Central memory CD8-positive, alpha-beta T cell (primary cell): ENCODE measurements around the gene GAB3.
"Not testable (repeated sequence)": the region's sequence is repeated elsewhere in the genome, so short reads cannot be mapped to it uniquely, and the experiment has no call there.

Experiments
- ATAC-seq: fragments of 150-1000 bp; cut with Tn5 transposase; replicated peaks from 2 replicates; pipeline ENCODE4 v1.10.0; 2022; ENCODE audit warnings: mild to moderate bottlenecking, moderate FRiP score, moderate number of reproducible peaks; ENCODE audit not compliant: poor library complexity, severe bottlenecking; ENCODE audit errors: extremely low read depth
- DNase-seq, 2 donors: peaks; one replicate each; pipeline ENCODE4 v3.0.0; 2021; ENCODE audit warnings: low spot score in 2 of 2
- H3K27ac Mint-ChIP-seq: one replicate; pipeline ENCODE4 v1.8.0; 2022; ENCODE audit warnings: low read depth, mild to moderate bottlenecking, moderate library complexity, mixed read lengths
- H3K27me3 Mint-ChIP-seq: one replicate; pipeline ENCODE4 v1.8.0; 2022; ENCODE audit warnings: mixed read lengths
- H3K36me3 Mint-ChIP-seq: one replicate; pipeline ENCODE4 v1.8.0; 2022; ENCODE audit warnings: mild to moderate bottlenecking, moderate library complexity, mixed read lengths; ENCODE audit not compliant: insufficient read depth
- H3K4me1 Mint-ChIP-seq: one replicate; pipeline ENCODE4 v1.8.0; 2022; ENCODE audit warnings: mixed read lengths
- H3K4me3 Mint-ChIP-seq: one replicate; pipeline ENCODE4 v1.8.0; 2022; ENCODE audit warnings: mild to moderate bottlenecking, moderate library complexity, mixed read lengths
- H3K9me3 Mint-ChIP-seq: one replicate; pipeline ENCODE4 v1.8.0; 2022; ENCODE audit warnings: mixed read lengths

The GAB3 gene

DNA sequence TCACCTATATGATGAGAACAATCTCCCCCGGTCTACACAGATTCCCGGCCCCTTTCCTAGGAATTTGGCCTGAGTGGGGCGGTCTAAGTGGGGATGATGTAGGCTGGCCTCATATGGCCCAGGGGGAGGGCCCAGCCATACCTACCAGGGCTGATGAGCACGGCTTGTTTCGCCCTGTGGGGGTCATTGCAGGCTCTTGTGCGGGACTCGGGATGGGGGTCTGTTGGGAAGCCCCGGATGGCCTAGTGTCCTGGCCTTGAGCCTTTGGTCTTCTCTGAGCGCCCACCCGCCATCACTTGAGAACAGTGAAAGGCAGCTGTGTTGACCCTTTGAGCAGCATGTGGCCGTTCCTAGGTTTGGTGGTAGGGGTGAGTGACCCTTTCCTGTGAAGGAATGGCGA lies 92.7 kb downstream of the GAB3 start:
- DNase-seq, result no peak
- Mint-ChIP-seq H3K27me3 (no peaks in the 10 kb centered on the region), H3K9me3 (no peaks in the 10 kb centered on the region), H3K27ac (no peak overlapping the region), H3K4me1 (no peaks in the 10 kb centered on the region), H3K4me3 (no peak overlapping the region), H3K36me3 (no peaks in the 10 kb centered on the region)
- no peak for ATAC-seq

DNA sequence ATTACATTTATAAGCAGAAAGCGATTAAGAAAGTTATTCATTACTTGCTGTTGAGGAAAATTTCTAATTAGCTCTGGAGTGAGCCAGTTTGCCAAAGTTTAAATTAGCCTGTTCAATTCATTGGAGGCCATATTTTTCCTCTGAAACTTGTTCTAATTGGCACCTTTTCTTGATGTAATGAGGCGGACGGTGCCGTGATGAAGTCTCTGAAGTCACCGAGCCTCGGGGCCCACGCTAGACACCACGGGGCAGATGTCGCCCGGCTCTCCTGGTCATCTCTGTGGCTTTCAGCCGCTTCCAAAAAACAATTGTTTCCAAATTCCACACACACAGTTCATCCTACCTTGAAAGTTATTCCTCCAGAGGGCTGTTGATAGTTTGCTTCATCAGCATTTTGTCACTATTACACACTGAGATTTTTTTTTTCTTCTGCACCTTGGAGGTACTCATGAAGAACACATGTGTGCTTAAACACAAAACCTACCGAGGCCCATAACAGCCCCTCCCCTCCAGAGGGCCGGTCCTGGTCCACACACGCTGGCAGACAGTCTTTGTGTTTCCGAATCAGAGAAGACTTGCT lies 93.6 kb downstream of the GAB3 start:
- Mint-ChIP-seq H3K36me3 (no peaks in the 10 kb centered on the region), H3K27ac (no peak overlapping the region), H3K4me3 (no peak overlapping the region), H3K27me3 (no peaks in the 10 kb centered on the region), H3K4me1 (no peaks in the 10 kb centered on the region), H3K9me3 (no peaks in the 10 kb centered on the region)
- DNase-seq (no peak), ATAC-seq (no peak)

DNA sequence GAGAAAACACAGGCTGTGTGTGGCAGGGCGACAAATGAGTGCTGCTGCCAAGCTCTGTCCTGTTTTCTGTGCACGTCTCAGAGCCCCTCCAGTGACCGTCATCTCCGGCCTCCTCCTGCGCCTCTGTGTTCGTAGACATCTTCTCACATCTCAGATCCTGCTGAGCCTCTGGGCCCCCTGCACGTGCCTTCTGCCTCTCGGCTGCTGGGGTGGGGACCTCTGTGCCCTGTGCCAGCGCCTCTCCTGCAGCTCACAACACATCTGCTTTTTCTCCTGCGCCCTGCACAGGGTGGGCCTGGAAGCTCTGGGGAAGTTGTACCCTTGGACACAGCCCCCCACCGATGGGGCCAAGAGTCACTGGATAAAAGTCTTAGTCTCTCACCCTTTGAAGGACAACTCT lies 95.1 kb downstream of the GAB3 start:
- no peak overlapping the region for H3K27ac Mint-ChIP-seq
- H3K36me3 Mint-ChIP-seq, result no peaks in the 10 kb centered on the region
- no peak for ATAC-seq
- no peak for DNase-seq
- H3K9me3 Mint-ChIP-seq, result no peaks in the 10 kb centered on the region
- no peaks in the 10 kb centered on the region for H3K4me1 Mint-ChIP-seq
- H3K4me3 Mint-ChIP-seq, result no peak overlapping the region
- no peaks in the 10 kb centered on the region for H3K27me3 Mint-ChIP-seq

DNA sequence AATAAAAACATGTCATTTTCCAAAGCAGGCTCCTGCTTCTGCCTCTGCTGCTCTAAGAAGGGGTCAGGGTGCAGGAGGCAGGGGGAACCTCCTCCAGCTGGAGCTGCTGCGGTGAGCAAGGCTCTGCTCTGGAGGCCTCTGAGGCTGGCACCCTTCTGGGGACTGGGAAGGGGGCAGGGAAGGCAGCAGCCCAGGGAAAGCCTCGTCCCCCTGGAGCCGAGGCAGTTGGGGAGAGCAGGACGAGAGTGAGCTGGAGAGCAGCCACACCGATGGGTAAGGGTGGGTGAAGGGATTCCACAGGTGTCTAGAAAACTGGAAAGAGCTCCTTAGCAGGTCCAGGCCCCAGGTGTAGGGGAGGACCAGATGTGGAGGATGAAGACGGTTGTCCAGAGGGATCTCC lies 95.5 kb downstream of the GAB3 start:
- Mint-ChIP-seq H3K4me1 (no peaks in the 10 kb centered on the region), H3K27me3 (no peaks in the 10 kb centered on the region), H3K9me3 (no peaks in the 10 kb centered on the region), H3K36me3 (no peaks in the 10 kb centered on the region), H3K27ac (no peak overlapping the region), H3K4me3 (no peak overlapping the region)
- ATAC-seq, result no peak
- DNase-seq, result no peak

DNA sequence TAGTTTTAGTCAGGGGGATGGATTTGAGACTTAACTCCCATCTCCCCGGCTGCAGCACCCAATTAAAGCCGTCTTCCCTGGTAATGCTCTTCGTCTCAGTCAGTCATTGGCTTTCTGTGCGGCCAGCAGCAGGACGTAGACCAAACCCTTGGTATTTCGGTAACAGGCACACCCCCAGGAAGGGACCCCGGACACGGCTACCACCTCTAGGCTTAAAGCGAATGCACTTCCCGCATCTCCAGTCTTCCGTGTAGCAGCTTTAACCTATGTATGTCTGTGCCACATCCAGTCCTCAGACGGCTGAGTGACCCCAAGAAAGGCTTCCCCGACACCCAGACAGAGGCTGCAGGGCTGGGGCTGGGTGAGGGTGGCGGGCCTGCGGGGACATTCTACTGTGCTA lies 96.0 kb downstream of the GAB3 start:
- no peak overlapping the region for H3K27ac Mint-ChIP-seq
- no peaks in the 10 kb centered on the region for H3K4me1 Mint-ChIP-seq
- no peaks in the 10 kb centered on the region for H3K36me3 Mint-ChIP-seq
- H3K4me3 Mint-ChIP-seq, result no peak overlapping the region
- DNase-seq (no peak), ATAC-seq (no peak)
- H3K27me3 Mint-ChIP-seq, result no peaks in the 10 kb centered on the region
- H3K9me3 Mint-ChIP-seq, result no peaks in the 10 kb centered on the region

DNA sequence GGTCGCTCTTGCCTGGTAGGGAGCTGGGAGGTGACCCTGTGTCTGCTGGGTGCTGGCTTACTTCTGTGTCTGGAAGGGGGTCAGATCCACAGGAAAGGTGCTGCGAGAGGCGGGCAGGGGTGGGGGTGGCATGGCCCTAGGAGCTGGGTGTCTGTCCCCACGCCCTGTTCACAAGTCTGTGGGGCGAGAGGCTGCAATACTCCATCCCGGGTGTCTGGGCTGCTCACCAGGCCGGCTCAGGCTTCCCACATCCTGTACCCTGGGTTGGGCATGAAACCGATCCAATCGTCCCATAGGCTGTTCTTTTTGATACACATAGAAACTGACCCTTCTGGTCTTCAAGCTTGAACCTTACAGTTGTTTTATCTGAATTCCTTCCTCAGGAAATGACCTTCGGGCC lies 96.5 kb downstream of the GAB3 start:
- no peak for ATAC-seq
- H3K4me1 Mint-ChIP-seq, result no peaks in the 10 kb centered on the region
- H3K9me3 Mint-ChIP-seq, result no peaks in the 10 kb centered on the region
- no peak for DNase-seq
- no peaks in the 10 kb centered on the region for H3K27me3 Mint-ChIP-seq
- H3K36me3 Mint-ChIP-seq, result no peaks in the 10 kb centered on the region
- no peak overlapping the region for H3K4me3 Mint-ChIP-seq
- H3K27ac Mint-ChIP-seq, result no peak overlapping the region

DNA sequence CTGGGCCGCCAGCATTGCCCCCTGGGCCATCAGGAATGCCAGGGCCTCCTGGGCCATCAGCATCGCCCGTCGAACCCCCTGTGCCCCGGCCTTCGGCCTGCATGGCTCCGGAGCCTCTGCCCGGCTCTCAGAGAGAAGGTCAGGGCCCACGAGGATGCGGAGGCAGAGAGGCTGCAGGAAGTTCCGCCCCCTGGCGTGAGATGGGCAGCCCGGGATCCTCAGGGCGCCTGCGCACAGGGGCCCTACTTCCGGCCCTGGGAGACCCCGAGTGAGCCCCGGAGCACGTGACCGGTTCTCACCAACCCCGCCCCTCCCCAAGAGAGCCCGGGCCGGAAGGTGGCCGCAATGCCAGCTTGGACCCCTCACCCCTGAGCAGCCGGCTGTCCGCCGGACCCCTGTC lies 97.5 kb downstream of the GAB3 start, which contains the start of gene CTAG2:
CTAG2 (minus strand) TSS at position 167 of the 400 bp plus-strand sequence; CDS start at position 103, 64 bp downstream.
- H3K36me3 Mint-ChIP-seq, DNase-seq, H3K27ac Mint-ChIP-seq, H3K4me3 Mint-ChIP-seq, H3K27me3 Mint-ChIP-seq, ATAC-seq, H3K9me3 Mint-ChIP-seq, H3K4me1 Mint-ChIP-seq: not testable (repeated sequence)

DNA sequence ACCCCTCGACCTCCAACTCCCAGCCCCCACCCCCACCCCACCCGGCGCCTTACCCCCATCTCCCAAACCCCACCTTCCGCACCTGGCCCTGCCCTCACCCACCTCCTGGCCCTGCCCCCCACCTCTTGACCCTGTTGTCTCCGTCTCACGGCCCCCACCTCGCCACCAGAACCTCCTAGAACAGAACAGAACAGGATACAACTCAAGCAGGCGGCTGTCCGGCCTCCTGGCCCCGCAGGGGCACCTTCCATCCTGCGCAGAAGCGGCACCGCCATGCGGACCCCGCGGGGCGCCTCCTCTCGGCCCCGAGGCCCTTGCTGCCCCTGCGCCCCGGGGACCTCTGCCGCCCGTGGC lies 97.9 kb downstream of the GAB3 start:
- no peak overlapping the region for H3K4me3 Mint-ChIP-seq

DNA sequence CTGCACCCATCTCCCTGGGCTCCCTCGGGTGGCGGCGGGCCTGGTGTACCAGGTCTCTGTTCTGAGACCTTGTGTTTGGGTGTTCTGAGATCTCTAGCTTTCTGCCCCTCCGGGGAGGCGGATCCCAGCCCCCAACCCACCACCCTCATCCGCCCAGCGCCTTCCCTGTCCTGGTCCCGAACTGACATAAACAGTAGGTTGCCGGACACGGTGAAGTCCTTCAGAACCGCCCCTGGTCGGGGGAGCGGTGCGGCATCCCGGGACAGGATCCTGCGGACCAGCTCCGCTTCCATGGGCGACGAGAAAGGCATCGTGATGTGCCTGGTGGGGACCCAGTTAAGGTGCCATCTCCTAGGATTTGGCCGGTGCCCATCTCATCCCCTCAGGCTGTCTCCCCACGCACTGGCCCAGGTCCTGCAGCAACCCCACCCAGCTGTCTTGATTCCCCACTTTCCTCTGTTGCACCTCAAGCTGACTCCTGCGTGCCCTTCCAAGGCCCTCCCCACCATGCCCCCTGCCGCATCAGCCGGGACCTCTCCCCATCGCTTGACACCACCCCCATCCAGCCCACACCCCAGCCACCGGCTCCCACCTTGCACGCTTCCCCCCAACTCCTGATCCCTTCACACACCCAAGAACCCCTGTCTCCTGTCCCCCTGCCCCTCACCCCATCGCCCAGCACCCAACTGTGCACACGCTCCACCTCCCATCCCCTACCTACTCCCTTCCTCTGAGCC lies 98.4 kb downstream of the GAB3 start:
- Mint-ChIP-seq H3K9me3 (no peaks in the 10 kb centered on the region), H3K36me3 (no peaks in the 10 kb centered on the region), H3K27ac (no peak overlapping the region), H3K4me1 (no peaks in the 10 kb centered on the region), H3K27me3 (no peaks in the 10 kb centered on the region), H3K4me3 (no peak overlapping the region)
- ATAC-seq (no peak), DNase-seq (no peak)

More for the DNA sequence above, 97.9 kb downstream of the GAB3 start:
- no peaks in the 10 kb centered on the region for H3K4me1 Mint-ChIP-seq
- no peak for ATAC-seq
- H3K36me3 Mint-ChIP-seq, result no peaks in the 10 kb centered on the region
- no peak overlapping the region for H3K27ac Mint-ChIP-seq
- no peak for DNase-seq
- H3K9me3 Mint-ChIP-seq, result no peaks in the 10 kb centered on the region
- H3K27me3 Mint-ChIP-seq, result no peaks in the 10 kb centered on the region

DNA sequence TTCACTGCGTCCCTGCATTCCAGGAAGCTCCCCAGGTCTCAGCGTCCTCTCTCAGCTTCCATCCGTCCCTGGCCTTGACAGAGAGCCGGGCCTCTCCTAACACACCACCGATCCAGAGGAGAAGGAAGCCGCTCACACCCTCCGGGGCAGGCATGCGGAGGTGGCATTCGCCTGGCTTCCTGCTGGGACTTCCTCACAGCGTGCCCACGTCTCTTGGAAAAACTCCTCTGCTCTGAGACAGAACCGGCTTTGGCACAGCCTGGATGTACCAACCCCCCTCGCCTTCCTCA lies 100.7 kb downstream of the GAB3 start:
- Mint-ChIP-seq H3K4me3 (no peak overlapping the region), H3K27me3 (no peaks in the 10 kb centered on the region), H3K4me1 (no peaks in the 10 kb centered on the region), H3K9me3 (no peaks in the 10 kb centered on the region), H3K27ac (no peak overlapping the region), H3K36me3 (no peaks in the 10 kb centered on the region)
- ATAC-seq (no peak), DNase-seq (no peak)

DNA sequence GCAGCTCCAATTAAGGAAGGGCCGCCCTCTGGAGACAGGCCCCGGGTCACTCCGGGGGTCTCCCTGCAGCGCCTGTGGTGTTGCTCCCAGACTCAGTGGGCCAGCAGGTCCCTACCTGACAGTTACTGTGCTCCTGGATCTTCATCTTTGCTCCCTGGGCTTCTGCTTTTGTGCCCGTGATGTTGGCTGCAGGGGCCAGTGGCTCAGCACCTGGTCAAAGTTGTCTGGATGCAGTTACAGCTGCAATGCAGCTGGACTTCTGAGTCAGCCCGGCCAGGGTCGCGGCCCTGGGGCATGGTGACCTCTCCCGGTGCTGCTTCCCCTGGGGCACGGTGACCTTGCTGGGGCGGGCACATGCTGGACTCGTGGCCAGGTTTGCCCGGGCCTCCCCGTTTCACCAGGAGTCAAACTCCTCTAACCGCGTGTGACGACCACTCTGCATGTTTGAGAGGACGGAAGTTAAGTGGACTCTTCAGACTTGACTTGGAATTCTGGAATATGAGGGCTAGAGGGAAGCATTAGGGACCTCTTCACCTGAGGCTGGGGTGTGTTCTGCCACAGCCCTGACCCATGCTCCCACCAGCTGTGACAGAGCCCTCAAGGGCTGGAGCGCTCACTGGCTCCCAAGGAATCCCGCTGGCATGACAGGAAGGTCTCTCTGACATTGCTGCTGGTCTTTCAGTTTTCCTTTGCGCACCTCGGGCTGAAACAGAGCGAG lies 101.2 kb downstream of the GAB3 start:
- Mint-ChIP-seq H3K27me3 (no peaks in the 10 kb centered on the region), H3K36me3 (no peaks in the 10 kb centered on the region), H3K27ac (no peak overlapping the region), H3K4me3 (no peak overlapping the region), H3K4me1 (no peaks in the 10 kb centered on the region), H3K9me3 (no peaks in the 10 kb centered on the region)
- ATAC-seq (no peak), DNase-seq (no peak)

DNA sequence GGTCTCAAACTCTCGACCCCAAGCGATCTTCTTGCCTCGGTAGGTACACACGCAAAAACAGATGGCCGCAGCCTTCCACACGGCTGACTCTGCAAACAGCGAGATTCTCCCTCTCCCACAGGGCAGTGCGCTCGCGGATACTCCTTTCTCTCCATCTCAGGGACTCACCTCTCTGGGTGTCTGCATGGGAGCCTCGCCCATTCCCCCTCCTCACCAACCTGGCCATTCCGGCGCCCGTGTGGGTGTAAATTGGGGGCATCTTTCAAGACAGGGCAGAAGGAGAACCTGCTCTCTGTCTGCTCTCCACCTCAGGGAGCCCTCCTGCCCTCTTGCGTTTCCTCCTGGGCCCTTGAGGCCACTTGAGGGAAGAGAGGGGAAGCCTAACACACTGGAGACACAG lies 101.9 kb downstream of the GAB3 start:
- no peaks in the 10 kb centered on the region for H3K36me3 Mint-ChIP-seq
- H3K9me3 Mint-ChIP-seq, result no peaks in the 10 kb centered on the region
- no peak overlapping the region for H3K4me3 Mint-ChIP-seq
- no peaks in the 10 kb centered on the region for H3K27me3 Mint-ChIP-seq
- H3K27ac Mint-ChIP-seq, result no peak overlapping the region
- ATAC-seq (no peak), DNase-seq (no peak)
- no peaks in the 10 kb centered on the region for H3K4me1 Mint-ChIP-seq

DNA sequence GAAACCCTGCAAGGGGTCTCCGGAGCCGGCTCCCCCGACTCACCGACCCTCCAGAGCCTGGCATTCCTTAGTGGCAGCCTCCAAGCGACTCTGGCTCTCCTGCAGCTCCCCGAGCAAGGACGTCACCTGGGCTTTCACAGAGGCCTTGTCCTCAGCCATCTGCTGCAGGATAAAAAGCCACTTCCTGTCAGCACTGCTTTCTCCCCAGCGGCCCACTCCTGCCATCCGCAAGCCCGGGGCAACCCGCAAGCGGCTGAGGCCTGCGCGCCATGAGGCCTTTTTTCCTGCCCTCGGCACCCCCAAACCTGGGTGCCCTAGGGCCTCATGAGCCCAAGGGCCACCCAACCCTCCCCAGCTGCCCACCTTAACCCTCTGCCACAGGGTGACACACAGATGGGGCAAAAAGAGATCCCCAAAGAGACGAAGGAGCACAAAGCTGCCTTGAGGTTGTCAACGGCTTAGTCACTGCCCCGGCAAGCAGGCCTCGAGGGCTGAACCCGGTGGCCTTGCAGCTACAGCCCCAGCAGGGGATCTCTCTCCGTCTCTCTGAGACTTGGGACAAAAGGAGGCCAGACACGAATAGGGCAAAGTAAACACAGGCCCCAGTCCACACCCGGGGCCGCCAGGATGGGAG lies 105.0 kb downstream of the GAB3 start:
- ATAC-seq, result peak; percentile 73
- not testable (repeated sequence) for DNase-seq, H3K27me3 Mint-ChIP-seq, H3K9me3 Mint-ChIP-seq, H3K4me3 Mint-ChIP-seq, H3K36me3 Mint-ChIP-seq, H3K27ac Mint-ChIP-seq, H3K4me1 Mint-ChIP-seq
